GM18526 (cell line): ENCODE data around the gene SH3BGR.

Source experiments
- POLR2A ChIP-seq: IDR thresholded peaks from 3 replicates; pipeline ENCODE4 v1.6.1; 2011; ENCODE audit not compliant: insufficient read length; ENCODE audit errors: extremely low read depth

Gene SH3BGR

GRCh38 chr21:39546522-39546921 is 94.8 kb downstream of the SH3BGR start:
- TF ChIP-seq POLR2A, result no peak

GRCh38 chr21:39552856-39553255 is 101.1 kb downstream of the SH3BGR start:
- TF ChIP-seq POLR2A, result no peak

- TF ChIP-seq POLR2A, result no peak
Measured at GRCh38 chr21:39553331-39553730, 101.6 kb downstream of the SH3BGR start.

- no peak for TF ChIP-seq POLR2A
Measured at GRCh38 chr21:39555911-39556590, 104.3 kb downstream of the SH3BGR start.

GRCh38 chr21:39559511-39559910 is 107.7 kb downstream of the SH3BGR start:
- TF ChIP-seq POLR2A, result no peak

GRCh38 chr21:39561140-39561539 is 109.4 kb downstream of the SH3BGR start:
- no peak for TF ChIP-seq POLR2A

GRCh38 chr21:39562791-39563770 is 111.3 kb downstream of the SH3BGR start:
- TF ChIP-seq POLR2A, result no peak

- TF ChIP-seq POLR2A, result no peak
Measured at GRCh38 chr21:39564200-39564599, 112.4 kb downstream of the SH3BGR start.
